Thoracic aorta (tissue), 2 donors: ENCODE measurements around the gene SKIC8. TPM values are rescaled to one million over a fixed set of nuclear protein-coding genes. Genes with fewer than 3 reads are reported as not detected.

ENCODE experiments used
- ATAC-seq: fragments of 150-250 bp; one replicate; pipeline ENCODE4 v1.8.0; 2017; ENCODE audit warnings: low read depth; ENCODE audit not compliant: insufficient number of reproducible peaks, low FRiP score
- DNase-seq: peaks from one replicate; pipeline ENCODE4 v3.0.0-alpha.2; 2020; ENCODE audit warnings: low spot score
- H3K27ac ChIP-seq, 2 donors: fragments of 200-600 bp; sonication (generic); 1 replicate in 1 of 2; 2 replicates in 1 of 2; pipeline ENCODE4 v1.5.1; 2016; ENCODE audit warnings: mild to moderate bottlenecking in 2 of 2, moderate library complexity in 2 of 2
- H3K27me3 ChIP-seq: fragments of 200-600 bp; sonication (generic); replicated peaks from 2 replicates; pipeline ENCODE4 v1.6.0; 2016; ENCODE audit warnings: mild to moderate bottlenecking; ENCODE audit not compliant: insufficient read depth
- H3K36me3 ChIP-seq: fragments of 200-600 bp; sonication (generic); one replicate; pipeline ENCODE4 v1.5.1; 2016
- H3K4me1 ChIP-seq, 2 donors: fragments of 200-600 bp; sonication (generic); 1 replicate in 1 of 2; 2 replicates in 1 of 2; pipeline versions ENCODE4 v1.5.1 to v1.6.0; 2016; ENCODE audit warnings: low read depth in 2 of 2, mild to moderate bottlenecking in 1 of 2; ENCODE audit not compliant: control insufficient read depth in 1 of 2
- H3K4me3 ChIP-seq: fragments of 200-600 bp; sonication (generic); 2 replicates; pipeline ENCODE4 v1.5.1; 2016; ENCODE audit warnings: mild to moderate bottlenecking
- H3K9me3 ChIP-seq: fragments of 200-600 bp; sonication (generic); 2 replicates; pipeline ENCODE4 v1.5.1; 2016
- total RNA-seq, 2 donors: library from RNA; depleted of rRNA; stranded (reverse); fragments of >200 nt; gene quantifications; one replicate each; pipeline versions ENCODE4 v1.1.0 to v1.2.3, GENCODE V29; 2016
- TF ChIP-seq, protein P1 (sequence below): fragments of 200-600 bp; sonication (generic); IDR thresholded peaks from one replicate; pipeline ENCODE4 v1.5.1; 2019; ENCODE audit warnings: antibody characterized with exemption

Gene SKIC8
- total RNA-seq, 2 donors from 2014 or later = 41.6 to 74.2 TPM

GRCh38 chr15:78321041-78321570 is 21.7 kb upstream of the SKIC8 start:
- H3K27ac ChIP-seq = no peak overlapping the region
- H3K36me3 ChIP-seq = no peaks in the 10 kb centered on the region
- H3K4me1 ChIP-seq = no peaks in the 10 kb centered on the region
- no peak for ATAC-seq
- TF ChIP-seq, protein P1, sequence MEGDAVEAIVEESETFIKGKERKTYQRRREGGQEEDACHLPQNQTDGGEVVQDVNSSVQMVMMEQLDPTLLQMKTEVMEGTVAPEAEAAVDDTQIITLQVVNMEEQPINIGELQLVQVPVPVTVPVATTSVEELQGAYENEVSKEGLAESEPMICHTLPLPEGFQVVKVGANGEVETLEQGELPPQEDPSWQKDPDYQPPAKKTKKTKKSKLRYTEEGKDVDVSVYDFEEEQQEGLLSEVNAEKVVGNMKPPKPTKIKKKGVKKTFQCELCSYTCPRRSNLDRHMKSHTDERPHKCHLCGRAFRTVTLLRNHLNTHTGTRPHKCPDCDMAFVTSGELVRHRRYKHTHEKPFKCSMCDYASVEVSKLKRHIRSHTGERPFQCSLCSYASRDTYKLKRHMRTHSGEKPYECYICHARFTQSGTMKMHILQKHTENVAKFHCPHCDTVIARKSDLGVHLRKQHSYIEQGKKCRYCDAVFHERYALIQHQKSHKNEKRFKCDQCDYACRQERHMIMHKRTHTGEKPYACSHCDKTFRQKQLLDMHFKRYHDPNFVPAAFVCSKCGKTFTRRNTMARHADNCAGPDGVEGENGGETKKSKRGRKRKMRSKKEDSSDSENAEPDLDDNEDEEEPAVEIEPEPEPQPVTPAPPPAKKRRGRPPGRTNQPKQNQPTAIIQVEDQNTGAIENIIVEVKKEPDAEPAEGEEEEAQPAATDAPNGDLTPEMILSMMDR = no peak
- DNase-seq = no peak
- H3K27me3 ChIP-seq = no peaks in the 10 kb centered on the region
- no peak overlapping the region for H3K4me3 ChIP-seq
- no peaks in the 10 kb centered on the region for H3K9me3 ChIP-seq

- H3K4me3 ChIP-seq = no peak overlapping the region
- no peaks in the 10 kb centered on the region for H3K27me3 ChIP-seq
- TF ChIP-seq, protein P1 = no peak
- ATAC-seq = no peak
- H3K36me3 ChIP-seq = no peaks in the 10 kb centered on the region
- H3K9me3 ChIP-seq = no peaks in the 10 kb centered on the region
- H3K27ac ChIP-seq = no peak overlapping the region
- H3K4me1 ChIP-seq = no peaks in the 10 kb centered on the region
- DNase-seq = no peak
Measured at GRCh38 chr15:78320183-78320582, 20.8 kb upstream of the SKIC8 start.

- Histone ChIP-seq H3K27me3 (no peaks in the 10 kb centered on the region), H3K4me1 (no peaks in the 10 kb centered on the region), H3K9me3 (no peaks in the 10 kb centered on the region), H3K36me3 (no peaks in the 10 kb centered on the region), H3K27ac (no peak overlapping the region), H3K4me3 (no peak overlapping the region)
- ATAC-seq (no peak), DNase-seq (no peak)
- TF ChIP-seq, protein P1 = no peak
Measured at GRCh38 chr15:78319588-78319987, 20.2 kb upstream of the SKIC8 start.

GRCh38 chr15:78317145-78317836 is 17.9 kb upstream of the SKIC8 start:
- ATAC-seq (no peak), DNase-seq (no peak)
- Histone ChIP-seq H3K4me3 (no peak overlapping the region), H3K9me3 (no peaks in the 10 kb centered on the region), H3K27me3 (no peaks in the 10 kb centered on the region), H3K4me1 (no peaks in the 10 kb centered on the region), H3K27ac (no peak overlapping the region), H3K36me3 (no peaks in the 10 kb centered on the region)
- TF ChIP-seq, protein P1 = no peak

GRCh38 chr15:78316283-78317083 is 17.1 kb upstream of the SKIC8 start:
- H3K4me1 ChIP-seq = no peaks in the 10 kb centered on the region
- DNase-seq = no peak
- H3K9me3 ChIP-seq = no peaks in the 10 kb centered on the region
- H3K36me3 ChIP-seq = no peaks in the 10 kb centered on the region
- H3K4me3 ChIP-seq = no peak overlapping the region
- no peak for ATAC-seq
- H3K27me3 ChIP-seq = no peaks in the 10 kb centered on the region
- TF ChIP-seq, protein P1 = no peak
- H3K27ac ChIP-seq = no peak overlapping the region
